ENCODE data around the gene BDKRB2. TPM values are rescaled to one million over a fixed set of nuclear protein-coding genes. Genes with fewer than 3 reads are reported as not detected.

The BDKRB2 gene
- total RNA-seq, 1 experiment from 2014 or later: 0.15 TPM

DNA sequence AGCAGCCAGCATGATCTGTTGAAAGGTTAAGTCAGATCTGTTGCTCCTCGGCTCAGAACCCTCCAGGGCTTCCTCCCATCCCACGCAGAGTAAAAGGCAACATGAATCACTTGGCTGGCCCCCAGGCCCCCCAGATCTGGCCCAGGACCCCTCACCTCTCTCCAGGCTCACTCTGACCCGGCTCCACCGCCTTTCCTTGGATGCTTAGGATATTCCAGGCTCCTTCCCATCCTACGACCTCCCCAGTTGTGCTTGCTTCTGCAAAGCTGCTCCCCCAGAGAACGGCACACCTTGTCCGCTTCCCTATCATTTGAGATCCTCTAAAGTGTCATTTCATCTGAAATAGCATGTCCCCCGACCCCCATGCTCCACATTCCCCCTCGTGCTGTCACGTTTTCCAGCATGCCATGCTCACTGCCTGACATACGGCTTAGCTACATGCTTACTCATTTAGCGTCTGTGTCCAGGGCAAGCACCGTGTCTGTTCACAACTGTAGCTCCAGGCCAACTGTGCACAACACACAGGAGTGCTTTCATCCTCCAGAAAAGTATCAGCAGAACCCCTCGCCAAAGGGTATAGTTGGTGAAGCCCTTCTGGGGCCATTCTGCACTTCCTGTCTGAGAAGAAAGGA lies 33.6 kb upstream of the BDKRB2 start:
- DNase-seq: peak; percentile 15
- Histone ChIP-seq H3K4me1 (ENCODE audit: insufficient read depth, low read length) (no peaks in the 10 kb centered on the region), H2BK12ac (ENCODE audit: insufficient read length, low read depth, low read length) (no peak overlapping the region), H4K20me1 (ENCODE audit: control insufficient read depth, insufficient read depth, insufficient read length) (no peaks in the 10 kb centered on the region), H3K9me3 (ENCODE audit: control insufficient read depth, low read depth, low read length) (no peaks in the 10 kb centered on the region), H2BK20ac (ENCODE audit: low read depth, low read length, poor library complexity, severe bottlenecking) (no peak overlapping the region), H2BK120ac (ENCODE audit: low read depth, low read length, poor library complexity, severe bottlenecking) (no peak overlapping the region), H2BK5ac (ENCODE audit: insufficient read length, low read length) (no peak overlapping the region), H3K4ac (ENCODE audit: low read depth, low read length) (no peak overlapping the region), H3K27me3 (ENCODE audit: insufficient read depth, low read length) (no peaks in the 10 kb centered on the region; the same call in 1 of the 2 replicates), H2BK15ac (ENCODE audit: low read depth, low read length) (no peak overlapping the region), H3K18ac (ENCODE audit: insufficient read length, low read depth, low read length) (no peak overlapping the region), H3K4me2 (ENCODE audit: insufficient read depth, insufficient read length, low read length) (no peak overlapping the region), H3T11ph (ENCODE audit: low read length) (no peak overlapping the region), H3K27ac (ENCODE audit: insufficient read length, low read depth, low read length) (no peak overlapping the region), H2AK5ac (ENCODE audit: insufficient read length, low read length) (no peak overlapping the region), H3K9ac (ENCODE audit: extremely low read depth, insufficient read length, low read length) (no peak overlapping the region), H4K5ac (ENCODE audit: insufficient read length, low read depth, low read length) (no peak overlapping the region), H3K79me1 (ENCODE audit: insufficient read depth, low read depth, low read length, poor library complexity, severe bottlenecking) (no peaks in the 10 kb centered on the region), H3K23ac (ENCODE audit: insufficient read length, low read depth, low read length) (no peak overlapping the region), H3K56ac (ENCODE audit: insufficient read length, low read depth, low read length) (no peak overlapping the region), H3K14ac (ENCODE audit: insufficient read depth, low read length) (no peak overlapping the region; the same call in 1 of the 2 replicates), H3K23me2 (ENCODE audit: insufficient read length, low read depth, low read length, poor library complexity, severe bottlenecking) (no peaks in the 10 kb centered on the region), H3K79me2 (ENCODE audit: insufficient read depth, low read length) (no peaks in the 10 kb centered on the region), H4K91ac (ENCODE audit: insufficient read length, low read depth, low read length) (no peak overlapping the region), H2AFZ (ENCODE audit: low read length) (no peak overlapping the region), H4K8ac (replicated peaks; ENCODE audit: insufficient read length, low read depth, low read length) (peak overlapping the region; percentile 33)
- no peak overlapping the region; a peak in 1 of 7 replicates for H3K27ac Mint-ChIP-seq
- H3K4me1 Mint-ChIP-seq: no peaks in the 10 kb centered on the region
- no peaks in the 10 kb centered on the region for H3K36me3 Mint-ChIP-seq (ENCODE audit: insufficient read depth in 1 of 3, low read depth in 3 of 3)
- no peak overlapping the region for H3K4me3 Mint-ChIP-seq
- no CpG with 5 or more reads among the region's 14 CpGs for WGBS (ENCODE audit: extremely low coverage, insufficient read length, low lambda C conversion rate)
- peaks cover 20% of the 10 kb centered on the region for H3K27me3 Mint-ChIP-seq (ENCODE audit: low read depth)
- TF ChIP-seq, protein P1, sequence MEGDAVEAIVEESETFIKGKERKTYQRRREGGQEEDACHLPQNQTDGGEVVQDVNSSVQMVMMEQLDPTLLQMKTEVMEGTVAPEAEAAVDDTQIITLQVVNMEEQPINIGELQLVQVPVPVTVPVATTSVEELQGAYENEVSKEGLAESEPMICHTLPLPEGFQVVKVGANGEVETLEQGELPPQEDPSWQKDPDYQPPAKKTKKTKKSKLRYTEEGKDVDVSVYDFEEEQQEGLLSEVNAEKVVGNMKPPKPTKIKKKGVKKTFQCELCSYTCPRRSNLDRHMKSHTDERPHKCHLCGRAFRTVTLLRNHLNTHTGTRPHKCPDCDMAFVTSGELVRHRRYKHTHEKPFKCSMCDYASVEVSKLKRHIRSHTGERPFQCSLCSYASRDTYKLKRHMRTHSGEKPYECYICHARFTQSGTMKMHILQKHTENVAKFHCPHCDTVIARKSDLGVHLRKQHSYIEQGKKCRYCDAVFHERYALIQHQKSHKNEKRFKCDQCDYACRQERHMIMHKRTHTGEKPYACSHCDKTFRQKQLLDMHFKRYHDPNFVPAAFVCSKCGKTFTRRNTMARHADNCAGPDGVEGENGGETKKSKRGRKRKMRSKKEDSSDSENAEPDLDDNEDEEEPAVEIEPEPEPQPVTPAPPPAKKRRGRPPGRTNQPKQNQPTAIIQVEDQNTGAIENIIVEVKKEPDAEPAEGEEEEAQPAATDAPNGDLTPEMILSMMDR (conservative IDR thresholded peaks at IDR 0.05): no peak
- no peaks in the 10 kb centered on the region for H3K9me3 Mint-ChIP-seq
